ENCODE measurements around the gene KRTAP5-1.

Gene KRTAP5-1

DNA sequence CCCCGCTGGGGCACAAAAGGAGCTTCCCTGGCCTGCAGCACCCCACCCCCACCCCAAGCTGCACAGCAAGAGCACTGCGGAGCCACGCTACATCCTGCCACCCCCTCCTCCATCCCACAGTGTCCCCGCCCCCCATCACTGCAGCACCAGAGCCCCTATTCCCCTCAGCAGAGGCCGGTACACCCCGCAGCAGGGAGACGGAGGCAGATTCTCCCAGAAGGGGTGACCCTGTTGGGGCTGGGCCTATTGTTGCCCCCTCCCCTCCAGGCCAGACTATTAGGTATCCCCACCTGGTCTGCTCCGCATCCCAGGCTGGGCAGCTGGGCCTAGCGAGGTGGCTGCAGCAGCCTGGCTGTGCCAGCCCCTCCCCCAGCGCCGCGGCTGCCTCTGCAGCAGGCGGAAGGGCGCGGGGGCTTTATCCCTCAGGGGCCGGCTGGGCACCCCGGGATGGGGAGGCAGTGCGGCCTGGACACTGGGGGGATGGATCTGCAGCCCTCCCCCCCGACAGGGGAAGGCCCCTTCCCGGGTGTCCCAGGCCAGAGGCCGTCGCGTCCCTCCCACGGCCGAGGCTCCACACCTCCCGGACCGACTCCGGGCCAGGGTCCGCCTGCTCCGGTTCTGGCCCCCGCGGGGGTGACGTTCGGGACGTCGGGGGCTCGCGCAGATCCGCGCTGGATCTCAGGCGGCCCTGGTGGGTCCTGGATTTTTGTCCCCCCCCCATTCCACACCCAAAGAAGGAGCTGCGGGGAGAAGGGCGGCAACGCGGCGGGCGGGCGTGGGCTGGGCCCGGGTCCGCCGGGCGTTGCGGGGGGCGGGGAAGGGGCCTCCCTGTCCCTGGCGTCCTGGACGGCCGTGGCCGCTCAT is 14.0 kb downstream of the KRTAP5-1 start:
- DNase-seq = no peak

DNA sequence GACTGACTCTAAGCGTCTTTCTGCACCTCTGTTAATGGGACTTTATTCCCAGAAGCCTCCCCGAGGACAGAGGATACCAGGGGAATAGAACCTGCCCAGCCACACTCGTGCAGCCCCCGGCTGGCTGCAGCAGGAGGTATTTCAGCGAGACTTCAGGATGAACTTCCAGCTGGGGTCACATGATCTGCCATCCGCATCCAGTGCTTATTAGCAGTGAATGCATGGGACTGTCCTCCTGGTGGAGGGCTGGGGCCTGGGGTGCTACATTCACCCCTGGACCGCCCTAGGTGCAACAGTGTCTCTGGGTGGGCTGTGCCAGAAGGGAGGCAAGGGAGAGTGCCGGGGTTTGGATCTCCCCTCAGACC is 14.6 kb downstream of the KRTAP5-1 start:
- no peak for DNase-seq

DNA sequence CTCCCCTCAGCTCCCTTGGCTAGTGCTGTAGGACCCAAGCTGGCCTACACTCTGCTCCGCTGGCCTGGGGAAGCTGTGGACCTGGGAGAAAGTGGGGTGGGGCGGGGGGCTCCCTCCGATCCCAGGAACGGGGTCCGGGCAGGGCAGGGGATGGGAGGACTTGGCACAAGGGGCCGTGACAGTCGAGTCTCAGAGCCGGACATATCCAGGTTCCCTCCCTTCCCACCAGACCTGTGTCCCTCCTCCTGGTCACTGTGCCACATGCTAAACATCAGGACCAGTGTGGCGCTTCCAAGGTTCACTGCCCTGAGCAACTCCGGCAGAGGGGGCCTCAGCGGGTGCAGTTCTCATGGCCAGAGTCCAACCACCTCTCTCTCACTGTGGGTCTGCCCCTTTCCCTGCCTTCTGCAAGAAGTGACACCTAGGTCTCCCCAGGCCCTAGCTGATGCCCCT is 15.1 kb downstream of the KRTAP5-1 start:
- no peak for DNase-seq

DNA sequence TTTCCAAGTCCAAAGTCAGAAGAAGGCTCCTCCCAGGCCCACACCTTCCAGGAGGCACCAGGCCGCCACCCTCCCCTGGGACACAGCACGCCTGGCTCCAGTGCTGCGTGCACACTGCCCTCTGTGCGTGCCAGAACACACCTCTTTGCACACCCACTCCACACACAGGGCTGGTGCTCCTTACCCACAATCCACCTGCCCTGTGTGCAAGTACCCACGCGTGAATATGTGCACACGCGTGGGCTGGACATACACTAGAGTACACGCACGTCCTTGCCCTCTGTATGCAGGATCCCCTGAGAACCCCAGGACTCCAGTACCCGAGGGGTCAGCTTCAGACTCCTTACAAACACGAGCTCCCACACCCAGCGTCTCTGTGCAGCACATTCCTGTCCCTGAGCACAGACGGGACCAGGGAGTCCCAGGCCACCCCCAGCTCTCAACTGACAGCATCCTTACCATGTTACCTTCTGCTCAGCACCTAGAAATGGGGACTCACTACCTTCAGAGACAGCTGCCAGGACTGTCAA is 15.8 kb downstream of the KRTAP5-1 start:
- no peak for DNase-seq

DNA sequence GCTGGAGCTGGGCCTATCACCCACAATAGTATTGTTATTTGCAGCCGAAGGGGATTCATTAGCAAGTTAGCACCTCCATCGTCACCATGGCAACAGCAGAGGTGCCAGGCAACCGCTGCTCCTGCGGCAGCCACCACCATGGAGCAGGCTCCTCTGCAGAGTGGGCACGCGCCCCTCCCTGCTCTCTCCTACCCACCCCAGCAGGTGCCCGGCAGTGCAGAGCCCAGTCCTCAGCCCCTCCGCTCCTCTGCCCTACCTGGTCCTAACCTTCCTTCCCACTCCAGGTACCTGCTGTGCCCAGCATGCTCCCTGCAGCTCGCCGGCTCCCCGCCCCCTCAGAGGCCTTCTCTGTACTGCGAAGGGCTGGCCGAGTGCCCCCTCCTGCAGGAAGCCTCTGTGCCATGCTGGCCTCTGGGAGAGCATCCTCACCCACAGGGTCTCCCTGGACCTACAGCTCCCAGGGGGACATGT is 16.6 kb downstream of the KRTAP5-1 start:
- no peak for DNase-seq

DNA sequence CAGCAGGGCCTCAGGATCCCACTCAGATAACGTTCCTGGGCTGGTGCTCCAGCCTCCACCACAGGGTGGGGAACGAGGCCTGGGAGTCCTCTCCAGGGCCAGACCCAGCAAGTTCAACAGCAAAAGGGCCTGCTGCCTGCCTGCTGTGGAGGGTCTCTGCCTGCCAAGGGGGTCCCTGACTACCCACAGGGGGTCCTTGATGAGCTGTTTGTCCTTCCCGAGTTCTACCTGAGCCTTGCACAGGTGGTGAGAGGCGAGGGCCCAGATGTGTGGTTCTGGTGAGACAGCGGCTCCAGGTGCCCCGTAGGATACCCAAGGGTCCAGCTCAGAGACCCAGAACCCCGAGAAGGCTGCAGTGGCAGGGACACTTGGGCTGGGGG is 17.4 kb downstream of the KRTAP5-1 start:
- DNase-seq = no peak

DNA sequence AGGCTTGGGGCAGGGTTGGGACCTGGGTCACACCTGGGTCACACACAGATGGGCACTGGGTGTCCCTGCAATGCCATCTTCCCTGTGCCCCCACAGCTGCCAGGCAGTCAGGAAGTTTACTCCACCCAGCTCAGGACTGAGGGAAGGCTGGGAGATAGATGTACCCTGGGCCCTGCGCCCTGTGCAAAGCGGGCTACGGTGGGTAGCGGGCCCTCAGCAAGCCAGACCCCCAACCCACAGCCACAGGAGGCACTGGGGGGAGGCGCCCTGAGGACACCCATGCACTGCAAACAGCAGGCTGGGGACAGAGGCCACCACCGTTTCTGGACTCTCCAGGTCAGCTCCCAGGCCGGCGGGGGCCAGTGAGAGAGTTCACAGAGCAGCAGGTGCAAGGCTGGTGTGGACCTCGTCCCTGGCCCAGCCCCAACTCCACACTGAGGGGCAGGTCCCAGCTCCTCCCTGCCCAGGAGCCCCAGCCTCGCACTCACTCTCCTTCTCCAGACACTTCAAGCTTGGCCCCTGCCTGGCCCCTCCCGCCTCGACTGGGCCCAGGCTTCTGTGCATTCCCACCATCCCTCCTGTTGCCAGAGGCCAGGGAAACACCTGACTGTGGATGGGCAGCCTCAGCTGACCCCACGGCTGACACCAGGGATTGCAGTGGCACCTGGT is 17.9 kb downstream of the KRTAP5-1 start:
- DNase-seq = no peak

DNA sequence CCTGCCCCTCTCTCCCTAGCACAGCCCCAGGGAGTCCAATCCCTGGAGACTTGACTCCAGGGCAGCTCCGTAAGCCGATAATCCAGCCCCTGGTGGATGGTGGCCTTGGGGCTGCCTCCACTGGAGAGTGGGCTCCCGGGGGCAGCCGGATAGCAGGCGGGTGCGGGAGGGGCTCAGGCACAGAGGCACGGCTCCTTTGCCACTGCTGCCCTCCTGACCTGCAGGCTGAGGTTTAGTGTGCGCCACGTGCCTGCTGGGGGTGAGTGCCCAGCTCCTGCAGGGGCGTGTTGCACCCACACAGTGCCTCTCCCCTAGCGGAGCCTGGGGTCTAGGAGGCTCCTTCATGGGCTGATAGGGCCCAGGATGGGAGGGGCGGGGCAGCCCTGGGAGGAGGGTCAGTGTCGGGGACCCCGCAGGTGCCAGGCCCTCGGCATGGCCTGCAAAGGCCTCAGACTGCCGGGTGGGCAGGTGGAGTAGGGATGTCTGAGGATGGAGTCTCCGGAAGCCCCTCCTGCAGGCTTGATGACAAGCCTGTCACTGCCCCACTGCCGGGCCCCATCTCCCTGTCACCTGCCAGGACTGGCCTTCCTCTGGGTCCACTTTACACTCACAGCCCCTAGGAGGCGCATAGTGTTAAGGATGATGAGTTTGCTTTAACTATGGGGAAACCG is 18.6 kb downstream of the KRTAP5-1 start:
- no peak for DNase-seq

DNA sequence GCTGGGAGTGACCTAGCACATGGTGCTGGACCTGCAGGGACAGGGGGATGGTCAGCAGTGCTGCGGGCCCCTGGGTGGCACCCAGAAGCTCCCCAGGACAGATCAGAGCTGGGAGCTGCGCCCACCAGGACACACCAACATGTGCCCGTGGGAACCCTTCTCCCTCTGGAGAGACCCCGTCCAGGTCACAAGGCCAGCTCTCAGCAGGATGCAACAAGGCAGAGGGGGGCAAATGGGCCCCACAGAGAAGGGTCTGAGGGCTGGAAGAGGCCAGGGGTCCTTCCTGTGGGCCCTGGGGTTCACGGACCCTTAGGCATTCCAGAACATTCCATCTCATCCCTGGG is 19.2 kb downstream of the KRTAP5-1 start:
- DNase-seq = no peak

DNA sequence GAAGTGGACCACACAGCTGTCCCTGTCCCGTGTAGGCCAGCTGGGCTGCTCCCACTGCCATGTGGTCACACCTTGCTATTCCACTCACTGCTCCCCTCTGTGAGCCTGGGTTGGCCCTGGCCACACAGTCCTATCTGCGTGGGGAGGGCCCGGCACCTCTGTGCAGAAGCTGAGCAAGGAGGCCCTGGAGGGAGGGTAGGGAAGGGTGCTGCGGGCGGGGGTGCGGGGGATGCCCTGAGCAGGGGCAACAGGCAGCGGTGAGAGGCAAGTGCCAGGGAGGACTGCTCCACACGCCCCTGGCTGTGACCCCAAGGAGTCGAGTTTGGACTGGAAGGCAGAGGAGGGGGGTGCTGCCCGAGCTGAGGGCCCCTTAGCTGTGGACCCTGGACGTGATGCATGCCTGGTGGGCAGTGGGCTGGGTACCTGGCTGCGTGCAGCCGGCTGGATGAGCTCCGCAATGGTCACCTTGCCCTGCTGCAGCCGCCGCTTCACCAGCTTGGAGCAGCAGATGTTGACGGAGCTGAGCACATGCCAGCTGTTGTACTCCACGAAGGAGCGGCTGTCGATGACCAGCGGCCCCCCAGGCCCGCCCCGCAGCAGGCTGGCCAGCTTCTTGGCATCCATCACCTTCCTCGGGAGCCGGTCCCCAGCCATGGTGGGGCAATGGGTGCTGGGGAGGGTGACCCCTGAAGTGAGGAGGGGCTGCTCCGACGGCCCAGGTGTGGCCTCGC is 19.7 kb downstream of the KRTAP5-1 start:
- DNase-seq = no peak

DNA sequence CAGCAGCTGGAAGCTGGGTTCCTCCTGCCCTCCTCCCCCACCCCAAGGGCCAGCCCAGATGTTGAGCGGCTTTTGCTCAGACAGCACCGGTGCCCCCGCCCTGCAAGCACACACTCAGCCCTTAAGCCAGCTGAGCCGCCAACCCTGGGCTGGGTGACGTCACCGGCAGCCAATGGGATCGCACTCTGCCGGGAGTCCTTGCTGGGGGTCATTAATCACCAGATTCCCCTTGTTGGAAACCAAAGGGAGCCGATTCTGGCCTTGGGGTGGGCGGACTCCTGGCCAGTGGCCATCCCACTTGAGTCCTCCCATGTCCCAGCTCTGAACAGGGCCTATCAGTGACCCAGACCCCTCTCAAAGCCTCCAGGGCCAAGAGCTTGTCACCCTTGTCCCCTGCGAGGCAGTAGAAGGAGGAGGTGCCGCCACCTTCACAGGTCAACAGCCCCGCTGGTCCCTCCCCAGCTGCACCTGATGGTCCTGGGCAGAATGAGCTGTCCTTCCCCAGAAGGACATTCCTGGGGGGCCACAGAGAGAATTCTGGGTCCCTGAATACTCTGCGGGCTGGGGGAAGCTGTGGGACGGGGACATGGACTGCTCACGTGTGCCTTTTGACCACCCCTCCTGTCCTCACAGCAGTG is 20.4 kb downstream of the KRTAP5-1 start:
- no peak for DNase-seq

DNA sequence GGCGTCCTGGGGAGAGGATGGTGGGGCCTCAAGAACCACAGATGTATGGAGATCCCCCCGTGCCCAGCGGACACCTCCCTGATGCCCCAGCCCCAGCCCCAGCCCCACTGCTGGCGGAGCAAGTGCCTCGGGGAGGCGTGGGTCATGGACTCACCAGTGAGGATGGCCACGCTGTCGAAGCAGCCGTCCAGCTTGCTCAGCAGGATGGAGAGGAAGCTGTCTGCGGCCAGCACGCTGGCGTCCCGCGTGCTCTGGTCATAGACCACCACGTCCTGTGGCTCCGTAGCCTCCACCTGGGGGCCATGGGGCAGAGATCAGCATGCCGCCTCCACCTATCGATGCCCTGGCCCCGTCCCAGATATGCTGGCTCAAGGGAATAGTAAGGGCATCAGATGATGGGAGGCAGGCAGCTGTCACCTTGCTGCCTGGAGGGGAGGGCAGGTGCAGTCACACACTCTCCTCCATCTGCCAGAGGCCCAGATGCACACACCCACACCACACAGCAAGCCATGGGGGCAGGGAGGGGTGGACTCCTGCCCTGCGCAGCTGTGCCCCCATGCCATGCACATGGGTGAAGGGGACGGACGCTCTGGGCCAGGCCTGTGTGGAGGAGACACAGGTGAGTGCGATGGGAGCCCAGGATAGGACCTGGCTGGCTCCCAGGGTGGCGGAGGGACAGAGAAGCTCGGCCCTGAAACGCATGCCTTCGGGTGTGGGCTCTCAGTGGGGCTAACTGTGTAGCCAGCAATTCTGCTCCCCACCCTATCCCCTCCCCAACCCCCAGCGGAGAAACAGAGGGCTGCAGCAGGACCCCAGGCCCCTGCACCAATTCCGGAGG is 21.2 kb downstream of the KRTAP5-1 start:
- DNase-seq = no peak

DNA sequence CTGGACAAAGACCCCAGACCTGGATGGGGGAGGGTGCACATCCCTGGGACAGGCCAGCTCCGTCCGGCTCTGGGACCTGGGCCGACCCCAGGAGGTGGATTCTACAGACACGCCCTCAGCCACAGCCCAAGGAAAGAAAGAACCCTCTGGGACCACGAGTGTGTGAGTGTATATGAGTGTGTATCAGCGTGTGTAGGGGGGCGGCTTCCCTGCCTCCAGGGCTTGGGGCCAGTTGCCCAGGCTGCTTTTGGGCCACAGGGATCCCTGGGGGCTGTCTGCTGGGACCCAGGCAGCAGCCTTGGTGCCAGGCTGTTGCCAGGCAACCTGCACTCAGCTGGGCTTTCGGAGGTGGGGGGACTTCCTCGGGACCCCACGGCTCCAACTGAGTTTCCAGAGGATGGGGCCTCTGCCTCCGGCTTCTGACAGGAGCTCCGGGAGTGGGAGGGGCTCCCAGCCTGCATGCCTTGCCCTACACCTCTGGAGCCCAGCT is 21.9 kb downstream of the KRTAP5-1 start:
- no peak for DNase-seq

DNA sequence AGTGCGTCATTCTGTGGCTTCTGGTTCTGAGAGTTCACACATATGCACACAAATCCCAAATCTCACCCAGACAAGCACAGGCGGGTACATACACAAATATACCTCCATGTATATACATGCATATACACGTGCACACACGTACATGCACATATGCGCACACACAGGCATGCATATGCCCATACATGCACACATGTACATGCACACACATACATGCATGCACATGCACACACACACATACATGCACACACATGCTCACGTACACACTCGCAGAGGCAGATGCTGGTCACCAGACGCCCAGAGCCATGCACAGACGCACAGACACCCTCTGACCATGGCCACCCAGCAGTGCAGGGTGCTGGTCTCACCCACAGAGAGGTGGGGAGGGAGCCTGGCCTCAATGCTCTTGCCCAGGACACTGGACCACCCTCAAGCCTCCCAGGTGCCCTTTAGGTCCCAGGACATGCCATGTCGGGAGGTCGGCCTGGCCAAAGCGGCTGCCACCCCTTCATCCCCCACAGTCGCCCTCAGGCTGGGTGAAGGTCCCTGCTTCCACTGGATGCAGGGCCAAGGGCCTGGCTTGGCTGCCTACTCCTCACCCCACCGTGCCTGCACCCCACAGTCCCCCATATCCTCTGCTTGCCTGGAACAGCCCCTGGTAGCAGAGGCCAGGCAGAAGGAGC is 22.5 kb downstream of the KRTAP5-1 start:
- no peak for DNase-seq

DNA sequence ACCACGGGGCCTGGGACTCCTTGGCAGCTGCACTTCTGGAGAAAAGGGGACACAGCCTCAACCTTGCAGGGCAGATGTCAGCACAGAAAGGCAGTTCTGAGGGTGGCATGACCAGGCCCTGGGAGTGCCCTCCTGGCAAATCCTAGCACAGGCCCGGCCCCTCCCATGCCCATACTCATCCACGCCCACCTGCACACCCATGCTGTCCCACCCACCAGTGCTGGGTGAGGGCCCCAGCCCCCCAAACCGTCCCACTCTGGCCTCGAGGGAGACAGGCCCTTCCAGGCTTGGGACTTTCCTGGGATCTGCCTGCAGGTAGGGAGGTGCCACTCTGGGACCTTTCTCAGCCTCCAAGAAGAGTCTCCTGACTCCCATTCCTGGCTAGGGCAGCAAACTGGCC is 23.1 kb downstream of the KRTAP5-1 start:
- DNase-seq = no peak

DNA sequence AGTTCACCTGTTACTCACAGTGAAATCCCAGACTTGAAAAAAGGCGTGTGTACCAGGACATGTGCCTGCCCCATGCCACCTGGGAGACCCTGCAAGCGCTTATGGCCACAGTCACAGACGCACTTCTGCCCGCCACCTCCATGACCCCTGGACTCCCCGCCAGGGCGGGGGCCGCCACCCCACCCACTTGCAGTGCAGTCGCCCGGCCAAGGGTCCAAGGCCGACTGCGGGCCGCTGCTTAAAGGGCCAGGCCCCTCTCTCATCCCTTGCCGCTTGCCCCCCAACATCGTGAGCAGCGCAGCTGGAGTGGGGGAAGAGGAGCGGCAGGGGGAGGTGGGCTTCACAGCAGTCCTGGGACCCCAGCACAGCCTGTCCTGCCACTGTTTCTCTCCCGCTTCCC is 23.8 kb downstream of the KRTAP5-1 start:
- DNase-seq = no peak

DNA sequence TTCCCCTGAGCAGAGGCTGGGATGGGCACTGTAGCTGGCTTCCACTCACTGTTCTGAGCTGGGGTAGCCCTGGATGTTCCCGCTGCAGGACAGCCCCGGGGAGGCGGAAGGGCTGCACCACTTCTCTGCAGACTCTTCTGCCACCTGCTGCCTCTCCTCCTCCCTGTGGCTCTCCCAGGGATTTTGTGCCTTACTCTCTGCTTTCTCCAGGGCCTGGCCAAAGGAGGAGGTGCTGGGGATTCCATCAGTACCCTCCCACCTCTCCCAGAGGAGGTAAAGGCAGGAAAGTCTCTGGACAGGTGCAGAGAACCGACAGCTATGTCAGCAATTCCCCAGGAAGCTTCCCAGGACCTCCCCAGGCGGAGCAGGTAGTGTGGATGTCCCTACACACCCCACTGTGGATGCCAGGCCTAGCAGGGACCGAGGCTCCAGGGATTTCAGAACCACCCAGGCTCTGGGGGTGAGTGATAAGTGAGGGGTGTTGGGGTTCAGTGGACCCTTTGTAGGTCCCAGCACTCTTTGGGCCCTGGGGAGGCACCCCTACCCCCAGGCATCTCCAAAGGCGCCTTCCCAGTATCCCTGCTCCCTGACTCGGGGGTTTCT is 24.3 kb downstream of the KRTAP5-1 start:
- DNase-seq = no peak

DNA sequence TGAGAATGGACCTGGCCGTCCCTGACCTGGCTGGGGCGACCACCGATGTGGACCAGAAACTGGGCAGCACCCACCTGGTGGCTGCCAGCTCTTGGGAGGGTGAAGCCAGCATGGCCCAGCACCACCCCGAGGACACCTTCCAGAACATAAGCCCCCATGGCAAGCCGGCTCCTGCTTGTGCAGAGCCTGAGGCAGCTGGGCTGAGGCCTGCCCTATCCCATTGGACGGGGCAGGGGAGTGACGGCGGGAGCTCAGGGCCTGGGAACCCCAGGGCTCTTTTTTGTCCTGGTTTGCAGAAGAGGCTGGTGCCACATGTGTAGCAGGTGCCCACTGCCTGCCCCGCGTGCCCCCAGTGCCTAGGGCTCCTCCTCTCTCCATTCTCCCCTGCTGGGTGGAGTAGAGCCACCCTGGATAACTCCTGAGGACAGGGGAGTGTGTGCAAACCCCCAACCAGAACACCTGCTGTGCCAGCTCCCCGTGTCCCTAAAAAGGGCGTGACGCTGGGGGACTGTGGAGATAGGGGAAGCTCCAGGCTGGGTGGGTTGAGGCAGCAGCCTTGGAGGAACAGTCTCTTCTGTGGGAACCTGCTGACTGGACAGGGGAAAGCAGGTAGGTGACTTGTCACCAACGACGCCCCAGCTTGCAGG is 25.0 kb downstream of the KRTAP5-1 start:
- no peak for DNase-seq

DNA sequence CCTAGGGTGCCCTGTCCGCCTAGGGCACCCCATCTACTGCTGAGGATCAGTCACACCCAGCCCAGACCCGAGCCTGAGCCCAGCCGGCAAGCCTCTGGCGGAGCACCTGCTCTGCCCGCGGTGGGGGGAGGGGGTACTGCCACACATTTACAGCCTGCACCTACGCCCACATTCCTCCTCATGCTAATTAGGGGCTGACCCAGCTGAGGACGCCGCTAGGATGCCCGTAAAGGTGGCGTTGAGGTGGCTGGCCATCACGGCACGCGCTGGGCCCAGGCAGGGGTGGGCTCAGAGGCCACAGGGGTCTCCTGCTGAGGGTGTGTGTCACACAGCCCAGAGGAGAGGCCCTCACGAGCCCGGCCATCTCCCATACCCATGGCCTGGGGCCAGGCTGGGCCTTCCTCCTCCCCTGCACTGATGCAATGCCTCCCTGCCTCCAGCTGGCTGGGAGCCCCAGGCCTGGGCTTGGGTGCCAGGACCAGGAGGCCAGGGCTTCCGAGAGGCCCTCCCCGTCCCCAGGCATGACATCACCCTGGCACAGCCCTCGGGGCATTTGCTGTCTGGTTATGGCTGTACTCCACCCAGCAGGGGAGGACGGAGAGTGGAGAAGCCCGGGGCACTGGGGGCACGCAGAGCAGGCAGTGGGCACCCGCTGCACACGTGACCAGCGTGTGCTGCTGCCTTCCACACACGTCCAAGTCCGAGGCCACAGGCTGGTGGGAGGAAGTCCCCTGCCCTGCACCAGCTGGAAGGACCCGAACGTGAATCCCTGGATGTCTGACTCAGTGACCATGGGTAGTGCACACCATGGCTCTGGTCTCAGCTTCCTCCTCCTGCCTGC is 25.8 kb downstream of the KRTAP5-1 start:
- DNase-seq = no peak
